Lower leg skin (tissue), 3 donors: ENCODE measurements around the gene PPP2R3A.

Experiments
- POLR2A ChIP-seq, 2 donors: fragments of 450-650 bp; IDR thresholded peaks; one replicate each; pipeline ENCODE4 v1.6.1; 2016 to 2017; ENCODE audit warnings: antibody characterized with exemption in 2 of 2, mild to moderate bottlenecking in 1 of 2, moderate library complexity in 1 of 2
- TF ChIP-seq, protein P1 (sequence below), 3 donors: fragments of 450-650 bp; IDR thresholded peaks; one replicate each; pipeline ENCODE4 v1.5.1; 2016; ENCODE audit warnings: antibody characterized with exemption in 3 of 3, mild to moderate bottlenecking in 3 of 3, moderate library complexity in 2 of 3

DNA sequence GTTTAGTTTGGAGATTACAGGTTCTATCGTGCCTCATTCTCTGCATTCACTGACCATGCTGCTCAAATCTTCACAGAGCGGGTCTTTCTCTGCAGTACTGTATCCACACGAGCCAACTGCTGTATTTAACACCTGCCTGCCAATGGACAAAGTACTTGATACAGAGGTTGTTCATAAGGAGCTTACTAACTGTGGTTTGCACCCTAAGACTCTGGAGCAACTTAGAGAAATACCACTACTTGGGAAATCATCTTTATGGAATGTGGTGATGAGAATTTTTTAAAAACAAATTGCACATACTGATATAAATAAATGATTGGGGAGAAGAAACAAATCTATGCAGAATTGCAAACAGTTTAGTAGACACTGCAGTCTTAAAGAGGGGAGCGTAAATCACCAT lies 90.0 kb downstream of the PPP2R3A start:
- TF ChIP-seq, protein P1, sequence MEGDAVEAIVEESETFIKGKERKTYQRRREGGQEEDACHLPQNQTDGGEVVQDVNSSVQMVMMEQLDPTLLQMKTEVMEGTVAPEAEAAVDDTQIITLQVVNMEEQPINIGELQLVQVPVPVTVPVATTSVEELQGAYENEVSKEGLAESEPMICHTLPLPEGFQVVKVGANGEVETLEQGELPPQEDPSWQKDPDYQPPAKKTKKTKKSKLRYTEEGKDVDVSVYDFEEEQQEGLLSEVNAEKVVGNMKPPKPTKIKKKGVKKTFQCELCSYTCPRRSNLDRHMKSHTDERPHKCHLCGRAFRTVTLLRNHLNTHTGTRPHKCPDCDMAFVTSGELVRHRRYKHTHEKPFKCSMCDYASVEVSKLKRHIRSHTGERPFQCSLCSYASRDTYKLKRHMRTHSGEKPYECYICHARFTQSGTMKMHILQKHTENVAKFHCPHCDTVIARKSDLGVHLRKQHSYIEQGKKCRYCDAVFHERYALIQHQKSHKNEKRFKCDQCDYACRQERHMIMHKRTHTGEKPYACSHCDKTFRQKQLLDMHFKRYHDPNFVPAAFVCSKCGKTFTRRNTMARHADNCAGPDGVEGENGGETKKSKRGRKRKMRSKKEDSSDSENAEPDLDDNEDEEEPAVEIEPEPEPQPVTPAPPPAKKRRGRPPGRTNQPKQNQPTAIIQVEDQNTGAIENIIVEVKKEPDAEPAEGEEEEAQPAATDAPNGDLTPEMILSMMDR (IDR thresholded peaks at IDR 0.05): no peak
- no peak for TF ChIP-seq POLR2A (IDR thresholded peaks at IDR 0.05)
